ENCODE data around the gene OVCH1. TPM values are rescaled to one million over a fixed set of nuclear protein-coding genes. Genes with fewer than 3 reads are reported as not detected.
"Not testable (repeated sequence)": the region's sequence is repeated elsewhere in the genome, so short reads cannot be mapped to it uniquely, and the experiment has no call there.

Gene OVCH1
- polyA plus RNA-seq, 3 donors, result 0.37 TPM; not detected in 2

DNA sequence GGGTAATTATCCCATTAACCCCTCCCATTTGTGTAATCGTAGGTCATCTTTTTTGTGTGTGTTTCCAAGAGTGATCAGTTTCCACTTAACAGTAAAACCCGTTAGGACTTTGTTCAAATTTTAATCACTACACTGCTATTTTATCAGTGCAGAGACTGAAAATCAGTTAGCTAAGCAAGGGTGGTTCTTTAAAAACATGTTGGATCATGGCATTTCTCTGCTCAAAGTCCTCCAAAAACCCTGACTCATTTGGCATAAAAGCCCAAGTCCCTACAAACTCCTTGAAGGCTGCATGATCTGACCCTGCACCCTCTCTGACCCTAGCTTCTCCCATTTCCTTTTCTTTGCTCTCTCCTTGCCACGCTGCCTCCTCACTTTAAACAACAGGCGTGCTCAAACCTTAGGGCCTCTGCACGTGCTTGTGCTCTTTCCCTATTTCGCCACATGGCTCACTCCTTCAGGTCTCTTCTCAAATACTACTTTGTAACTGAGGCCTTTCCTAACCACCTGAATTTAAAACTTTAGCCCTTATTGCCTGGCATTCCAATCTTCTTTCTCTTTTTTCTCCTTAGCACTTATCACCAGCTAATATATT lies 13.2 kb upstream of the OVCH1 start:
- WGBS, 3 donors, result 59 to 82% (median 69%) methylated on average over 6 of the region's 6 CpGs
- H3K27ac ChIP-seq (ENCODE audit: low read depth, low read length), result no peak overlapping the region

DNA sequence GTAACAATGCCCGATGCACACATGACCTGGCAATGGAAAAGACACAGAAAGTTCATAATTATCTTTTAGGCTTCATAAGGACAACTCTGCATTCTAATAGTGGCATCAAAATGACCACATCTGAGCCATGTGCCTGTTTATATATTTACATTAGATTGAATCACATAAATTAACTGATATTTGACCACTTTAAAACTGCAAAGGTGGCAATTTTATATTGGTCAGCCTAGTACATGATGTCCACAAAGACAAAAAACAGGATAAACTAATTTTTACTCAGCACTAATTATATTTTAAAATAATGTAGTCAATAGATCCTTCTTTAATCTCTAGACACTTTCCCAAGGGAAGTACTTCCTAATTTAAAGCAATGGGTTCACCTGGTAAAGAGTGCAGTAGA lies 12.0 kb upstream of the OVCH1 start:
- H3K27ac ChIP-seq (ENCODE audit: low read depth, low read length), result no peak overlapping the region
- WGBS, 3 donors, result 92 to 96% (median 96%) methylated on average over 1 of the region's 1 CpG

DNA sequence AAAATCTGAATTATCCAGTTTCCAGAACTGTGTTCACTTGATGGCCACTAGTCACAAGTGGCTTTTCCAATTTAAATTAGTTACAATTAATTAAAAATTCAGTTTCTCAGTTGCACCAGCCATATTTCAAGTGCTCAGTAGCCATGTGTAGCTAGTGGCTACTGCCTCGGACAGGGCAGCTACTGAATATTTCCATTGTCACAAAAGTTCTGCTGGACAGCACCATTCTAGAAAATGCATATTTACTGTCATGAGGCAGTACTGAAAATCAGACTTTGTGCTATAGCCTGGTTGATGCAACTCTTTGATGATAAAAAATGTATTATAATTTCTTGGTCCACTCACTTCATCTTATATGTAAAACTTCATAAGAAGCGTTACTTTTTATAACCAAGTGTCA lies 11.5 kb upstream of the OVCH1 start:
- no peak overlapping the region for H3K27ac ChIP-seq (ENCODE audit: low read depth, low read length)
- 85 to 93% (median 88%) methylated on average over 2 of the region's 2 CpGs for WGBS, 3 donors

DNA sequence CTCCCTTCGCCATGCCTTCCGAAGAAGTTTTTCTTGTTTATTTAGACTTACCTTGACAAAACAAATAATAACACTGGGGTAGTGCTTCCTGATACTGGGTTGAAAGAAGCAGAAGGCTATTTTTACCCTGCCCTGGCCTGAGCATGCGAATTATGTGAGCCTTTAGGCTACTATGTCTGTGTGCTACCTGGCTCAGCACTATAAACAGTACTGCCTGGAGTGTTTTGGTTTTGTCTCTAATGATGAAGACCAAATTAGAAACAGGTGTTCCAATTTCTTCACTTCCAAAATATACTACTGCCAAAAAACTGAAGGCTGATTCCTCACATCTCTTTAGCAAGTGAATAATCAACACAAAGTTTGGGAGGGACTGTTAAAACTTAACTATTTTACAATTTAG lies 7.6 kb upstream of the OVCH1 start:
- WGBS, 3 donors, result 68 to 96% (median 94%) methylated on average over 3 of the region's 3 CpGs
- H3K27ac ChIP-seq (ENCODE audit: low read depth, low read length), result no peak overlapping the region

DNA sequence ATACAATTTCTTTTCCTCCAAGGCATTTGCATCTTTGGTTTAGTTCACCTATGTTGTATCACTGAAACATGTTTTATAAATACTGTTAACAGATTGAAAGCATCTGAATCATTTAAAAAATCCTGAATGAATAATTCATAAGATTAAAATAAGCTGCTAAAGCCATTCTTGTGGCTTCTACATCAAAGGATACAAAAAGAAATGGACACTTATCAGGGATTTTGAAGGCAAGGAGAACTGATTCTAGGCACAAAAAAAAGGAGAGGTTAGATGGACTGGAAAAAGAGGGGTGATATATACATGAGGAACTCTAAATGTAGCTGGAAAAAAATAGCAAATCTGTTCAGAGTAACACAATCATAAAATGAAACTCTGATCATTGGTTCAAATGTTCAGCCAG lies 5.8 kb upstream of the OVCH1 start:
- no peak overlapping the region for H3K27ac ChIP-seq (ENCODE audit: low read depth, low read length)

DNA sequence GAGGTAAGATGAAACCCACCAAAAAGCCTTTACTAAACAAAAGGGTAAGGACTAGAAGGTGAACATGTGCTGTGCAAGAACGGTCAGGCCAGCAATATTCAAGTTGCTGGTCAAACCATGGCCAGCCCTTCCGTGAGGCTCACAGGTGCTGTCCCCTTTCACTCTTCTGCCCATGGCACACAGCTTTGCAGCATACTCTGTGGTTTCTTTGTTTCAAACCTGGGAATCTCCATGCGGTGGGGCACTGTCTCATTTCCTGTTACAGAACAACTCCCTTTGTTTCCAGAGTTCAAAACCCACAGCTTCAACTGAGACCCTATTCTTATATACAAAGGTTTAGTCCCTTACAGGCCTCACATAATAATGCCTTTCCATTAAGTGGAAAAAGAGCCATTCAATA lies 1.7 kb upstream of the OVCH1 start:
- no peak overlapping the region for H3K27ac ChIP-seq (ENCODE audit: low read depth, low read length)
- WGBS, 3 donors, result 74 to 93% (median 86%) methylated on average over 3 of the region's 3 CpGs

DNA sequence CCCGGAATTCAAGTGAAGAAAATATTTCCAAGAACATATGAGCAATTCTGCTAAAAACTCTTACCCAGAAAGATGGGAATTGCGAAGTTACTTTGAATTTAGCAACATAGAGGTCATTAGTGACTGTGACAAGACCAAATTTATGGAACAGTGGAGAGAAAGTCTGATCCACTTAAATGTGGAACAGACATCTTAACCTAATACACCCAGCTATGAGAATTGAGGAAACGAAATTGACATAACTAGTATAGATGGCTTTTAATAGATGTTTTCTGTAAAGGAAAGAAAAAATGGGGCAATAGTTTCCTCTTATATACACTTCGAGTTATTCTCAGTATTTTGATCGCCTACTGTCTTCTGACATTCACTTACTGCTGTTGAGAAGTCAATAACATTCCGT lies 4.6 kb downstream of the OVCH1 start:
- H3K27ac ChIP-seq (ENCODE audit: low read depth, low read length), result no peak overlapping the region
- WGBS, 3 donors, result 76 to 87% (median 86%) methylated on average over 6 of the region's 6 CpGs

DNA sequence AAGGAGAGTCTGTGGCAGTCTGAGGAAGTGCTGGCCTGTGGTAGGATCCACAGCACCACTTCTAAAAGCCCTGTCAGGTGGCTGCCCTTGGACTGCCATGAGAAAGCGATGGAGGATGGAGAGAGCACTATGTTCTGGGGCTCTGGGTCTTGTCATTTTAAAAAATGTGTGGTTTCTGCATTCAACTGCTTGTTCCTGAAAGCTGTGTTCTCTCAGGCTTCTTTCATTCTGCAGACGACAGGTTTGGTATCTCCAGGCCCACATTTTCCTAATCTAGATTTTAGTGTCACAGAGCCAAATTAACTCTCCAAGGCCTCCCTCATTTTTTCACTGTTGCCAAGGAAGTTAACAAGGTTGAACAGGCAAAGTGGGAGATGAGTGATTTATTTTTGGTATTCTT lies 10.5 kb downstream of the OVCH1 start:
- 57 to 69% (median 66%) methylated on average over 2 of the region's 2 CpGs for WGBS, 3 donors
- H3K27ac ChIP-seq (ENCODE audit: low read depth, low read length), result no peak overlapping the region

DNA sequence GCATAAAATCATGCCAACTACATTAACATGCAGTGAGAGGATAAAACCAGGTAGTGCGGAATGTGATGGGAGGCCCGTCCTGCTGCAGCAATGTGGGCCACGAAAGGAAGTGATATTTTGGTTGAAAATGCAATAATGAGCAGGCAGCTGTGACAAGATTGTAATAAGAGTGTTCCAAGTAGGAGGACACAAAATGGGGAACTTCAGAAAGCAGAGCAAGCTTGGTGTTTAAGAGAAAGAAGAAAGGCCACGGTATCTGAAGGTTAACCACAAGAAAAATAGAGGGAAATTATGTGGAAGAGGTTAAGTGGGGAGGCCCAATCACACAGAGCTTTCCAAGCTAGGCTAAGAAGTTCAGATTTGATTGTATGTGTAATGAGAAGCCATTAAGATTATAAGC lies 34.3 kb downstream of the OVCH1 start:
- 62 to 79% (median 65%) methylated on average over 4 of the region's 4 CpGs for WGBS, 3 donors
- no peak overlapping the region for H3K27ac ChIP-seq (ENCODE audit: low read depth, low read length)

DNA sequence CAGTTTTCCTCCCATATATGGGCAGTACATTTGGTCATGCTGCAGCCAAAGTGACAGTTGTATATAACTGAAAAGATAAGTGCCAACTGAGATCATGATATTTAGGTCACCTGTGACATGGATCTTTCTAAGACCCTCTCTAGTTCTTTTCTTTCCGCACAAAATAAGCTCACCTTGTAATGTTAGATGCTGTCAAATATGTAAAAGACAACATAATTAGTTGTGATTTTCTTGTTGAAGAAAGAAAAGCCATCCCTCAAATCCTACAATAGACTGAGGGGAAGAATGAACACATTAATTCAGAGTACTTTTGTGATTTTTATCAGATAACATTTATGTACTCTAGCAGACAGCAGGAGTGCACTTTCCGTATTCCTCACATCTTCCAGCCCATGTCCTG lies 37.4 kb downstream of the OVCH1 start:
- H3K27ac ChIP-seq (ENCODE audit: low read depth, low read length), result no peak overlapping the region
- 70 to 91% (median 90%) methylated on average over 2 of the region's 2 CpGs for WGBS, 3 donors

DNA sequence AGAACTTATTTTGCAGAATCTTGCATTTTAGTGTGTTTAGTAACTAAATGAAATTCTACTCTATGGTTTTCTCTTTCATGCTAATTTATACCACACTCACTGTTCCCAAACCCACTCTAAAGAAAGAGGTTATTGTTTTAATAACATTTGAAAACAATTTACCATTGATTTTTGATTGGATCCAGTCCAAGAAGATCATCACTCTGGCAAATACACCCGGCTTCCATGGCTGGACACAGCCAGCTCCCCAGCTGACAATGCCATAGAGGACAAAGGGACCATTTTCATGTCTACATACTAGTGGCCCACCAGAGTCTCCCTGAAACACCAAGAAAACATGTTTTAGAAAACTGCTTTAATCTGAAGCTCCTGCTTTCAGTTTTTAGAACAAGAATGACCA lies 42.4 kb downstream of the OVCH1 start:
- WGBS, 3 donors, result 32 to 76% (median 55%) methylated on average over 1 of the region's 1 CpG

DNA sequence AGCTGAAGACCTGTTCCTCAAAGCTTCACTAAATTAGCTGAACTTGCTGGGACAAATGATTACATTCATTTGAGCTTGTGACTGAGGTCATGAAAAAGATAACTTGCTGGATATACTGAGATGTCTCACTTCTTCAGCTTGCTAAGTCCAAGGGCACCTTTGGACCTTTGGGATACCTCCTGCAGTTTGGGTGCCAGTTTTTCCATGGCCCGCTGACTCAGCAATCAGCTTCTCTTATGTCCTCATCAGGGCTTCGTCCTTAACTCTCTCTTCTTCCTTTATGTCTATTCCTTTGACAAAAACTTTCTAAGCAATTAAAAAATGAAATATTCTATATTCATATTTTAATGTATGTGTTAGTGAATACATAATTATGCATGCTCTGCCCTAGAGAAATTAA lies 45.6 kb downstream of the OVCH1 start:
- 87 to 90% (median 87%) methylated on average over 2 of the region's 2 CpGs for WGBS, 3 donors
- no peak overlapping the region for H3K27ac ChIP-seq (ENCODE audit: low read depth, low read length)

More for the DNA sequence above, 42.4 kb downstream of the OVCH1 start:
- H3K27ac ChIP-seq (ENCODE audit: low read depth, low read length), result no peak overlapping the region

DNA sequence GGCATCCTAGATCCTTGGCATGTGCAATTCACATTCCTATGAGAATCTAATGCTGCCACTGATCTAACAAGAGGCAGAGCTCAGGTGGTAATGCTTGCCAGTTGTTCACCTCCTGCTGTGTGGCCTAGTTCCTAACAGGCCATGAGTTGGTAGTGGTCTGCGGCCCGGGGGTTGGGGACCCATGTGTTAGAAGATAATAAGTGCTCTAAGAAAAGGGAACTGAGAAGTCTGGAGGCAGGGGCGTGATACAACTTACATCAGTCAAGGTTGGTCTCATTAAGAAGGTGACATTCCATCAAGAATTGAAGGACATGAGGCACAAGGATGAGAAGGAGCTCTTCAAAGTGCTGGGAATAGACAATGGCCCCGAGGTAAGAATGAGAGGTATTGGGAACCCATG lies 49.3 kb downstream of the OVCH1 start:
- 77 to 87% (median 80%) methylated on average over 4 of the region's 4 CpGs for WGBS, 3 donors
- no peak overlapping the region for H3K27ac ChIP-seq (ENCODE audit: low read depth, low read length)

DNA sequence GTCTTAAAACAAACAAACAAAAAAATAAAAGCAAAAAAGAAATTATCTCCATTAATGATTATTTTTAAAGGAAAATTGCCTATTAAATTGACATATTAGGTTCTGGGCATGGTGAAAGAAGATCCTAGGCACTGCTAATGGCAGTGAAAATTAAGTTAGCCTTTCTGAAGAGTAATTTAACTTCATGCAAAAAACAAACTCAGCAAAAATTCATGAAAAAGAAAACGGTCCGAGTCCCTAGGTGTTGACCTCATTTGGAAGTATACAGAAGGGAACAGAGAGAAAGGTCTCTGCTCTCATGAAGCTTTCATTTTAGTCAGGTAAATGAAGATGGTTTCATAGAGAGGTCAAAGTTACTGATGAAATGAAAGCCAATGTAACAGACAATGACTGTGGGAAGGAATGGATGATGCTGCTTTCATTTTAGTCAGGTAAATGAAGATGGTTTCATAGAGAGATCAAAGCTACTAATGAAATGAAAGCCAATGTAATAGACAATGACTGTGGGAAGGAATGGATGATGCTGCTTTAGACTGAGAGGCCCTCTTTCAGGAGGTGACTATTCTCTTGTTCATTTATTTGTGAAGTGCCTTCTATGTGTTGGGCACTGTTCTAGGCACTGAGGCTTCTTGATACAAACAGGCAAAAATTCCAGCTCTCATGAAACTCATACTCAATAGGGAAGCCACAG lies 50.1 kb downstream of the OVCH1 start:
- 71 to 89% (median 83%) methylated on average over 2 of the region's 2 CpGs for WGBS, 3 donors
- H3K27ac ChIP-seq (ENCODE audit: low read depth, low read length), result no peak overlapping the region

DNA sequence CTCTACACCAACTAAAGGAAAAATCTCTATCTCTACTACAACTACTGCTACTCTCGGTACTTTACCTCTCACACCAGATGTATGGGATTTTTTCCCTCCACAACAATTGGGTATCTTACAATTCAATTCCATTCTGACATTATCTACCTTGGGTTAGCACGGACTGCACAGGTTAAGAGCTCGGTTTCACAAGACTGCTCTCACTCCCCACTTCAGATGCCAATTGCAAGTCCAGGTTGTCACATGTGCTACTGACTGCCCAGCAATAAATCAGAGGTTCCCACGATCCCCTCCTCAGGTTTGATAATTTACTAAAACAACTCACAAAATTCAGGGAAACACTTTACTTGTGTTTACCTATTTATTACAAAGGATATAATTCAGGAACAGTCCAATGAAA lies 58.0 kb downstream of the OVCH1 start:
- WGBS, 3 donors, result 68 to 87% (median 86%) methylated on average over 4 of the region's 4 CpGs
- H3K27ac ChIP-seq (ENCODE audit: low read depth, low read length), result no peak overlapping the region

DNA sequence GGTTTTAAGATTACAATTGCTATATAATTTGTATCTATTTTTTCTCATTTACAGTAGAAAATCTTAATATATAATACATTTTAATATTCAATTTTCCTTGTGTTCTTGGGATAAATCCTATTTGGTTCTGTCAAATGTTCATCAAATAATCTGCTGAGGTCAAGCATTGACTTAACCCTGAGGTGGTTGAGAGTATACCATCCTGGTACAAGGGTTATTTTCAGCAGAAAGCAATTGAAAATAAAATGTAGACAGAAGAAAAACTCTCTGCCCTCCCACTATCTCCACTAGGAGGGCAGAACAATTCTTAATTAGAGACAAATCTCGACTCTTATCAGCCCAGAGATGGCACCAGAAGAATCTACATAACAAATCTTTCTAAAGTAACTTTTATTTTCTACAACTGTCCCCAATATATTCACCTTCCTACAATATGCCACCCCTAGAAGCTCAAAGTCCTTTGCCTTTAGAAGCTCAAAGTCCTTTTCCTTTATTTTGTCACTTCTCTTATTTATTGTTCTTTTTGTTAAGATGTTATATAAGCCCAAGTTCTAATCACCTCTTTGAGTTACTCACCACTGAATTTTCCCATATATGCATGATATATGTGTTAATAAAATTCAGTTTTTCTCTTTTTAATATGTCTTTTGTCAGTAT lies 58.6 kb downstream of the OVCH1 start:
- 49 to 73% (median 71%) methylated on average over 1 of the region's 1 CpG for WGBS, 3 donors
- H3K27ac ChIP-seq (ENCODE audit: low read depth, low read length), result no peak overlapping the region

DNA sequence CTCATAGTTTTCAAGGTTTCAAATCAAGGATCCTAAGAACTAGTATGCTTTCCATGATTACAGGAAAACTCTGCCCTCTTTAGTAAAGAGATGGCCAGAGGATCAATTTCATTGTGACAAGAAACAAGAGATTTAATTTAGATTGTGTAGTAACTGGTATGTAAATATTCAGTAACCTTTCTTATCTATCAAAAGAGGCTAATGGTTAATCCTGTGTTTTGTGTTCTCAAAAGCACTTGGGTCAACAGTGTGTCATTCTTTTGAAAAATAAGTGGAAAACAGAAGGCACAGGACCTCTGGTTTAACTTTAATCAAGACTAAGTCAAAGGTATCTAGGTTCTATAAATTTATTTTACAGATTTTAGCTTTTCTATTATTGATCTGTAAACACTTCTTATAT lies 59.9 kb downstream of the OVCH1 start:
- no peak overlapping the region for H3K27ac ChIP-seq (ENCODE audit: low read depth, low read length)

DNA sequence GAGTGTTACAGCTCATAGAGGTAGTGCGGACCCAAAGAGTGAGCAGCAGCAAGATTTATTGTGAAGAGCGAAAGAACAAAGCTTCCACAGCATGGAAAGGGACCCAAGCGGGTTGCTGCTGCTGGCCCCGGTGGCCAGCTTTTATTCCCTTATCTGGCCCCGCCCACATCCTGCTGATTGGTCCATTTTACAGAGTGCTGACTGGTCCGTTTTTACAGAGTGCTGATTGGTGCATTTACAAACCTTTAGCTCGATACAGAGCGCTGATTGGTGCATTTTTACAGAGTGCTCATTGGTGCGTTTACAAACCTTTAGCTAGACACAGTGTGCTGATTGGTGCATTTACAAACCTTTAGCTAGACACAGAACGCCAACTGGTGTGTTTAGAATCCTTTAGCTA lies 60.7 kb downstream of the OVCH1 start:
- H3K27ac ChIP-seq (ENCODE audit: low read depth, low read length), result not testable (repeated sequence)
- WGBS, 3 donors, result 90 to 97% (median 93%) methylated on average over 10 of the region's 10 CpGs

DNA sequence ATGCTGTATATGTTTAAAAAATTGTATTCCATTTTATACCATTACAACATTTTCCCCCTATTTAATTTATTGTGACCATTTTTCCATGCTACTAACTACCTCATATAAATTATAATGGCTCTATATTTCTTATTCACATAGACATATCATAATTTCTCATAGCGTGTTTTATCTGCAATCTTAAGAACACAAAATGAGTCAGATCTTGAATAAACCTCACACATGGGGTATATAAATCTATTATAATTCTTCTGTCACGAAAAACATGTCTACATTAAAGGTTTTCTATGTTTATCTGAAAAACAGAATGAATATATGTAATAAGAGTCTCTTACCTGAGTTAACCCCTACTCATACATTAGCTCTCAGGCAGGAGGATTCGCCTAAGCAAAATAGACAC lies 66.0 kb downstream of the OVCH1 start:
- WGBS, 3 donors, result 64 to 82% (median 66%) methylated on average over 3 of the region's 3 CpGs
- H3K27ac ChIP-seq (ENCODE audit: low read depth, low read length), result no peak overlapping the region

DNA sequence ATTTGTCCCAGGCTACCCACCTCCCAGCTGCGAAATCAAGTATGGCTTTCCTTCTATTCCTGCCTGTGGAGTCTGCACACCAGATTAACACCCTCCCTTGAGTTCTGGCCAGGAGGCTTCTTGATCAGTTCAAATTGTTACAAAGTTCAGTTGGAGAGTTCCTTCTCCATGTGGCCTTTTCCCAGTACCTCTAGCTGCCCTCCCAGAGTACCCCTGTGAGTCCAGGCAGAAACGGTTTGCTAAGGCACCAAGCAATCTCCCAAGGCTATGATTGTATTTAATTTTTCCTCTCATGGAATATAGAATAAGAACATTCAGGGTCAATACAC lies 66.8 kb downstream of the OVCH1 start:
- 45 to 87% (median 86%) methylated on average over 2 of the region's 2 CpGs for WGBS, 3 donors
- no peak overlapping the region for H3K27ac ChIP-seq (ENCODE audit: low read depth, low read length)
